ENCODE results near the gene HIPK2. TPM values are rescaled to one million over a fixed set of nuclear protein-coding genes. Genes with fewer than 3 reads are reported as not detected.

Gene HIPK2
- total and polyA plus RNA-seq, 8 donors = 3.4 to 103 (median 38.6) TPM

DNA sequence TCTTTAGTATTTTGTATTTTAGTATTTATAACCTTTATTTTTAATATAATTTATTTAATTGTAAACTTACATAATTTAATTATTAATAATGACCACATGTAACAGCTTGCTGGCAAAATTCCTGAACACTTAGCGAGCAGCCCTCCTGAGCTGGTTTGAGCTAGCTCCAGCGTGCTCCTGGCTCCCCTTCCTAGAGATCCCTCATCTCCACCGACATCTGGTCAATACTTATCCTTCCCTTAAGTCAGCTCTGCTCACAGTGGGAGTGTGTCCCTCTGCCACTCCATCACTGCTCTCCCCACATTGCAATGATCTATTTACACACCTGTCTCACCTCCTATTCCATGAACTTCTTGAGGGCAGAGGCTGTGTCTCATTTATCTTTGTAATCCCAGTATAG, 30.6 kb upstream of the HIPK2 start:
- Histone ChIP-seq H3K4me3 (no peak overlapping the region), H3K36me3 (no peaks in the 10 kb centered on the region), H3K4me1 (no peaks in the 10 kb centered on the region), H3K27me3 (no peaks in the 10 kb centered on the region), H3K9me3 (peaks cover 0 to 6% (median 0%) of the 10 kb centered on the region in 4 donors), H3K27ac (no peak overlapping the region)
- no peak for DNase-seq
- WGBS, 5 donors = 74 to 89% (median 86%) methylated on average over 3 of the region's 3 CpGs
- intact Hi-C loops (cut with DNase I; ENCODE audit: low total_unique reads) = no loop called here
- TF ChIP-seq, protein P1, sequence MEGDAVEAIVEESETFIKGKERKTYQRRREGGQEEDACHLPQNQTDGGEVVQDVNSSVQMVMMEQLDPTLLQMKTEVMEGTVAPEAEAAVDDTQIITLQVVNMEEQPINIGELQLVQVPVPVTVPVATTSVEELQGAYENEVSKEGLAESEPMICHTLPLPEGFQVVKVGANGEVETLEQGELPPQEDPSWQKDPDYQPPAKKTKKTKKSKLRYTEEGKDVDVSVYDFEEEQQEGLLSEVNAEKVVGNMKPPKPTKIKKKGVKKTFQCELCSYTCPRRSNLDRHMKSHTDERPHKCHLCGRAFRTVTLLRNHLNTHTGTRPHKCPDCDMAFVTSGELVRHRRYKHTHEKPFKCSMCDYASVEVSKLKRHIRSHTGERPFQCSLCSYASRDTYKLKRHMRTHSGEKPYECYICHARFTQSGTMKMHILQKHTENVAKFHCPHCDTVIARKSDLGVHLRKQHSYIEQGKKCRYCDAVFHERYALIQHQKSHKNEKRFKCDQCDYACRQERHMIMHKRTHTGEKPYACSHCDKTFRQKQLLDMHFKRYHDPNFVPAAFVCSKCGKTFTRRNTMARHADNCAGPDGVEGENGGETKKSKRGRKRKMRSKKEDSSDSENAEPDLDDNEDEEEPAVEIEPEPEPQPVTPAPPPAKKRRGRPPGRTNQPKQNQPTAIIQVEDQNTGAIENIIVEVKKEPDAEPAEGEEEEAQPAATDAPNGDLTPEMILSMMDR (IDR thresholded peaks at IDR 0.05) = no peak
- TF ChIP-seq POLR2AphosphoS5 (IDR thresholded peaks at IDR 0.05) (no peak), EP300 (IDR thresholded peaks at IDR 0.05) (no peak), POLR2A (IDR thresholded peaks at IDR 0.05) (no peak)

DNA sequence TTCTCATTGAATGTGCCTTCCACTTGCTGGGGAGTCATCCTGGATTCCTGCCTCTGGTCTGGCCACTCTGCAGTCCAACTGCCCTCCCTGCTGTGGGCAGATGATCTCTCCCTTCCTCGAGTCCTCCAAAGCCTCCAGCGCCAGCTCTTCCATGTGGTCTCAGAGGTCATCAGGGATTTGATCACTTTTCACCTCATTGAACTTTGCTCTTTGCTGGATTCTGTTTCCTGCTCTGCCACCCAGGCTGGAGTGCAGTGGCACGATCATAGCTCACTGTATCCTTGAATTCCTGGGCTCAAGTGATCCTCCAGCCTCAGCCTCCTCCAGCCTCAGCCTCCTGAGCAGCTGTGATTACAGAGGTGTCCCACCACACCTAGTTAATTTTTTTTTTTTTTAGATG, 29.2 kb upstream of the HIPK2 start:
- H3K4me1 ChIP-seq = no peaks in the 10 kb centered on the region
- H3K9me3 ChIP-seq = peaks cover 0 to 8% (median 0%) of the 10 kb centered on the region in 4 donors
- 57 to 71% (median 67%) methylated on average over 3 of the region's 3 CpGs for WGBS, 5 donors
- no peak for DNase-seq
- H3K36me3 ChIP-seq = no peaks in the 10 kb centered on the region
- H3K4me3 ChIP-seq = no peak overlapping the region
- no peaks in the 10 kb centered on the region for H3K27me3 ChIP-seq
- no peak overlapping the region for H3K27ac ChIP-seq
- intact Hi-C loops (cut with DNase I; ENCODE audit: low total_unique reads) = no loop called here
- TF ChIP-seq EP300 (IDR thresholded peaks at IDR 0.05) (no peak), POLR2A (IDR thresholded peaks at IDR 0.05) (no peak), POLR2AphosphoS5 (IDR thresholded peaks at IDR 0.05) (no peak)
- TF ChIP-seq, protein P1 (IDR thresholded peaks at IDR 0.05) = no peak

DNA sequence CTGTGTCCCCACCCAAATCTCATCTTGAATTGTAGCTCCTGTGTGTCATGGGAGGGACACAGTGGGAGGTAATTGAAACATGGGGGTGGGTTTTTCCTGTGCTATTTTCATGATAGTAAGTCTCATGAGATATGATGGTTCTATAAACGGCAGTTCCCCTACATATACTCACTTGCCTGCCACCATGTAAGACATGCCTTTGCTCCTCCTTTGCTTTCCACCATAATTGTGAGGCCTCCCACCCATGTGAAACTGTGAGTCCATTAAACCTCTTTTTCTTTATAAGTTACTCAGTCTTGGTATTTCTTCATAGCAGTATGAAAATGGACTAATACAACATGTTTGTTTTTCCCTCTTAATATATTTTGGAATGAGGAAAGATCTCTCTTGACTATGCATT, 26.8 kb upstream of the HIPK2 start:
- Histone ChIP-seq H3K4me3 (no peak overlapping the region), H3K27me3 (no peaks in the 10 kb centered on the region), H3K27ac (no peak overlapping the region), H3K9me3 (peaks cover 0 to 8% (median 0%) of the 10 kb centered on the region in 4 donors), H3K4me1 (peaks cover 0 to 2% (median under 1%) of the 10 kb centered on the region in 4 donors), H3K36me3 (no peaks in the 10 kb centered on the region)
- 90 to 100% (median 94%) methylated on average over 1 of the region's 1 CpG for WGBS, 5 donors
- intact Hi-C loops (cut with DNase I; ENCODE audit: low total_unique reads) = no loop called here
- no peak for DNase-seq
- TF ChIP-seq, protein P1 (IDR thresholded peaks at IDR 0.05) = no peak
- TF ChIP-seq POLR2A (IDR thresholded peaks at IDR 0.05) (no peak), POLR2AphosphoS5 (IDR thresholded peaks at IDR 0.05) (no peak), EP300 (IDR thresholded peaks at IDR 0.05) (no peak)

DNA sequence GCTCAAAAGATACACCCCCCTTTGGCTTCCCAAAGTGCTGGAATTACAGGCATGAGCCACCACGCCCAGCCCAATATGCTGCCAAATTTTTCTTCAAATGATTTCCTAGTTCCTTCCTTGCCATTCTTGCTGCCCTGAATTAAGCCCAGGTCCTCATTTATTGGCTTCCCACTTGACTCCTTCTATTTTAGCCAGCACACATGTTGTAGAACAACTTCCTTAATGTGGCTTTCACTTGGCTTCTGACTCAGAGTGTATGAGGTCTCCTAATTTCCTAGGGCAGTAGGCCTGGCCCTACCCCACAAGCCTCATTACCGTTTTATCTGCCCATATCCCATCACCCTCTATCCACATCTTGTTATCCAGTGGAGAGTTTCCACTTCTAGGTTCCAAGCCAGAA, 21.8 kb upstream of the HIPK2 start:
- Histone ChIP-seq H3K9me3 (peaks cover 0 to 8% (median 0%) of the 10 kb centered on the region in 4 donors), H3K27ac (no peak overlapping the region), H3K4me3 (no peak overlapping the region), H3K27me3 (no peaks in the 10 kb centered on the region), H3K36me3 (no peaks in the 10 kb centered on the region), H3K4me1 (peaks cover 6 to 19% (median 9%) of the 10 kb centered on the region in 4 donors)
- TF ChIP-seq POLR2AphosphoS5 (IDR thresholded peaks at IDR 0.05) (no peak), POLR2A (IDR thresholded peaks at IDR 0.05) (no peak), EP300 (IDR thresholded peaks at IDR 0.05) (no peak)
- TF ChIP-seq, protein P1 (IDR thresholded peaks at IDR 0.05) = no peak
- no peak for DNase-seq
- intact Hi-C loops (cut with DNase I; ENCODE audit: low total_unique reads) = no loop called here
- WGBS, 5 donors = 51 to 74% (median 66%) methylated on average over 2 of the region's 2 CpGs

Measured in stomach (tissue), 9 donors.